Transverse colon (tissue), 4 donors: ENCODE data around the gene YDJC. TPM values are rescaled to one million over a fixed set of nuclear protein-coding genes. Genes with fewer than 3 reads are reported as not detected.

ENCODE experiments used
- DNase-seq: peaks from one replicate; pipeline ENCODE4 v3.0.0-alpha.2; 2019
- H3K27ac ChIP-seq, 4 donors: fragments of 200-600 bp; sonication (generic); 2 replicates each; pipeline ENCODE4 v1.5.1; 2016 to 2018; ENCODE audit warnings: inconsistent platforms in 4 of 4
- H3K27me3 ChIP-seq: fragments of 200-600 bp; sonication (generic); 2 replicates; pipeline ENCODE4 v1.5.1; 2017; ENCODE audit warnings: inconsistent platforms
- H3K36me3 ChIP-seq, 4 donors: fragments of 200-600 bp; sonication (generic); 2 replicates each; pipeline ENCODE4 v1.5.1; 2017 to 2019; ENCODE audit warnings: inconsistent platforms in 4 of 4
- H3K4me1 ChIP-seq, 4 donors: fragments of 200-600 bp; sonication (generic); 2 replicates each; pipeline ENCODE4 v1.5.1; 2017 to 2020; ENCODE audit warnings: inconsistent platforms in 4 of 4
- H3K4me3 ChIP-seq, 4 donors: fragments of 200-600 bp; sonication (generic); 1 replicate in 1 of 4; 2 replicates in 3 of 4; pipeline versions ENCODE4 v1.5.1 to v1.6.1; 2017 to 2019; ENCODE audit warnings: inconsistent platforms in 4 of 4
- H3K9me3 ChIP-seq, 2 donors: fragments of 200-600 bp; sonication (generic); 2 replicates each; pipeline ENCODE4 v1.5.1; 2017 to 2019; ENCODE audit warnings: inconsistent platforms in 2 of 2
- CTCF ChIP-seq, 5 experiments: fragments of 200-600 bp in 3 of 5; fragments of 450-650 bp in 2 of 5; sonication (generic) in 3 of 5; IDR thresholded peaks; 1 replicate in 2 of 5; 2 replicates in 3 of 5; pipeline ENCODE4 v1.5.1; 2016 to 2017; ENCODE audit warnings: antibody characterized with exemption in 5 of 5, inconsistent platforms in 3 of 5, mild to moderate bottlenecking in 2 of 5, moderate library complexity in 1 of 5
- EP300 ChIP-seq: sonication (generic); formaldehyde crosslinking; IDR thresholded peaks from one replicate; pipeline ENCODE4 v1.6.1; 2017; ENCODE audit warnings: antibody characterized with exemption, low read depth
- POLR2A ChIP-seq: fragments of 450-650 bp; IDR thresholded peaks from one replicate; pipeline ENCODE4 v1.6.1; 2016; ENCODE audit warnings: antibody characterized with exemption, mild to moderate bottlenecking, moderate library complexity
- POLR2AphosphoS5 ChIP-seq, 3 donors: sonication (generic); formaldehyde crosslinking; IDR thresholded peaks; one replicate each; pipeline ENCODE4 v1.6.1; 2016; ENCODE audit warnings: antibody characterized with exemption in 3 of 3
- WGBS, 2 donors: methylation state at CpG; one replicate each; pipeline ENCODE4 v1.1.5; 2018; ENCODE audit warnings: low coverage in 1 of 2; 5-methylcytosine and 5-hydroxymethylcytosine counted together
- in situ Hi-C, 4 donors: fragments of 200-750 bp; cut with MboI; loops; one replicate each; pipeline versions ENCODE4 v1.15.0 to v1.15.1; 2017; ENCODE audit warnings: low sequenced_read_pairs in 3 of 4, low pct_ligation_motif_present in 1 of 4, low pct_unique_long_range_greater_than_20kb in 1 of 4
- intact Hi-C: fragments of 100-400 bp; cut with DNase I; formaldehyde crosslinking; loops from one replicate; pipeline ENCODE4 v1.15.1; 2023; ENCODE audit warnings: low total_unique reads
- total RNA-seq, 4 donors: library from RNA; depleted of rRNA; stranded (reverse); fragments of >200 nt; gene quantifications; one replicate each; pipeline ENCODE4 v1.1.0, GENCODE V29; 2016

Gene YDJC
- total RNA-seq, 4 donors from 2014 or later: 43.3 to 112 (median 69.5) TPM

GRCh38 chr22:21624120-21624879, 5.5 kb downstream of the YDJC start:
- peaks cover 0 to 3% (median 0%) of the 10 kb centered on the region in 4 donors for H3K36me3 ChIP-seq
- intact Hi-C loops: no loop called here
- no peak overlapping the region for H3K27ac ChIP-seq
- H3K4me3 ChIP-seq: no peak overlapping the region
- no peaks in the 10 kb centered on the region for H3K9me3 ChIP-seq
- WGBS, 2 donors: 66% methylated on average over 8 of the region's 8 CpGs; no CpG with 5 or more reads in 1 of the 2 donors
- peak; percentile 23 for DNase-seq
- in situ Hi-C loops: no loop called here
- TF ChIP-seq EP300: no peak
- TF ChIP-seq POLR2AphosphoS5 (IDR thresholded peaks at IDR 0.05): no peak
- peak in 4 of 5 experiments; percentile 10 to 27 (median 18) for TF ChIP-seq CTCF (IDR thresholded peaks at IDR 0.05)
- peak; percentile 5 for TF ChIP-seq POLR2A
- H3K4me1 ChIP-seq: peaks cover 6 to 37% (median 18%) of the 10 kb centered on the region in 4 donors
- no peaks in the 10 kb centered on the region for H3K27me3 ChIP-seq

- whole genome bisulfite sequencing, 2 donors: 83% methylated on average over 7 of the region's 7 CpGs; no CpG with 5 or more reads in 1 of the 2 donors
- in situ Hi-C loops (no loop called here), intact Hi-C loops (no loop called here)
- Histone ChIP-seq H3K9me3 (no peaks in the 10 kb centered on the region), H3K27me3 (no peaks in the 10 kb centered on the region), H3K36me3 (peaks cover 0 to 3% (median 0%) of the 10 kb centered on the region in 4 donors), H3K27ac (no peak overlapping the region), H3K4me3 (no peak overlapping the region), H3K4me1 (peaks cover 2 to 30% (median 12%) of the 10 kb centered on the region in 4 donors)
- no peak for DNase-seq
- TF ChIP-seq POLR2AphosphoS5 (IDR thresholded peaks at IDR 0.05) (no peak), EP300 (no peak), POLR2A (no peak), CTCF (IDR thresholded peaks at IDR 0.05) (no peak)
These were observed 6.2 kb downstream of the YDJC start for GRCh38 chr22:21623648-21623970.

- in situ Hi-C loops: no loop called here
- Histone ChIP-seq H3K27ac (no peak overlapping the region), H3K36me3 (peaks cover 0 to 3% (median 1%) of the 10 kb centered on the region in 4 donors), H3K9me3 (no peaks in the 10 kb centered on the region), H3K27me3 (no peaks in the 10 kb centered on the region), H3K4me3 (no peak overlapping the region), H3K4me1 (peaks cover 0 to 26% (median 8%) of the 10 kb centered on the region in 4 donors)
- TF ChIP-seq EP300: no peak
- TF ChIP-seq POLR2AphosphoS5 (IDR thresholded peaks at IDR 0.05): no peak
- TF ChIP-seq CTCF (IDR thresholded peaks at IDR 0.05): no peak
- TF ChIP-seq POLR2A: no peak
- 93 to 98% methylated on average over 10 to 23 of the region's 23 CpGs for WGBS, 2 donors
- intact Hi-C loops: no loop called here
- no peak for DNase-seq
These were observed 6.7 kb downstream of the YDJC start for GRCh38 chr22:21622919-21623647.
